Activated CD4-positive, alpha-beta T cell treated with anti-CD3 and anti-CD28 coated beads, Interleukin-2, amount 10 ng/mL, durations not matched to agents 7 days and 5 days (primary cell): Measurements from ENCODE around the gene NAGPA. TPM values are rescaled to one million over a fixed set of nuclear protein-coding genes. Genes with fewer than 3 reads are reported as not detected.

ENCODE experiments used
- CTCF ChIA-PET: fragments of 350-600 bp; sonication (Branson Sonifier 250); formaldehyde crosslinking; loops from one replicate; lab custom pipeline; 2021; ENCODE audit warnings: antibody characterized with exemption; lab: Charles Lee
- POLR2A ChIA-PET: fragments of 350-600 bp; sonication (Branson Sonifier 250); formaldehyde crosslinking; loops from one replicate; lab custom pipeline; 2021; ENCODE audit warnings: antibody characterized with exemption; lab: Charles Lee
- DNase-seq: peaks from one replicate; pipeline ENCODE4 v3.0.0-alpha.2; 2020
- H3K27ac Mint-ChIP-seq: one replicate; pipeline ENCODE4 v1.8.0; 2021; ENCODE audit warnings: mild to moderate bottlenecking, moderate library complexity, mixed read lengths
- H3K27me3 Mint-ChIP-seq: one replicate; pipeline ENCODE4 v1.8.0; 2021; ENCODE audit warnings: mixed read lengths
- H3K36me3 Mint-ChIP-seq: one replicate; pipeline ENCODE4 v1.8.0; 2021; ENCODE audit warnings: low read depth, mixed read lengths
- H3K4me1 Mint-ChIP-seq: one replicate; pipeline ENCODE4 v1.8.0; 2021; ENCODE audit warnings: mixed read lengths
- H3K4me3 Mint-ChIP-seq: one replicate; pipeline ENCODE4 v1.8.0; 2021; ENCODE audit warnings: mild to moderate bottlenecking, moderate library complexity, mixed read lengths
- H3K9me3 Mint-ChIP-seq: one replicate; pipeline ENCODE4 v1.8.0; 2021; ENCODE audit warnings: mixed read lengths
- total RNA-seq, 2 experiments: library from RNA; stranded (reverse); gene quantifications; one replicate each; pipeline ENCODE4 v1.2.3, GENCODE V29; 2021

The NAGPA gene
- total RNA-seq, 2 experiments from 2014 or later, result 16.8 to 18.8 TPM

DNA sequence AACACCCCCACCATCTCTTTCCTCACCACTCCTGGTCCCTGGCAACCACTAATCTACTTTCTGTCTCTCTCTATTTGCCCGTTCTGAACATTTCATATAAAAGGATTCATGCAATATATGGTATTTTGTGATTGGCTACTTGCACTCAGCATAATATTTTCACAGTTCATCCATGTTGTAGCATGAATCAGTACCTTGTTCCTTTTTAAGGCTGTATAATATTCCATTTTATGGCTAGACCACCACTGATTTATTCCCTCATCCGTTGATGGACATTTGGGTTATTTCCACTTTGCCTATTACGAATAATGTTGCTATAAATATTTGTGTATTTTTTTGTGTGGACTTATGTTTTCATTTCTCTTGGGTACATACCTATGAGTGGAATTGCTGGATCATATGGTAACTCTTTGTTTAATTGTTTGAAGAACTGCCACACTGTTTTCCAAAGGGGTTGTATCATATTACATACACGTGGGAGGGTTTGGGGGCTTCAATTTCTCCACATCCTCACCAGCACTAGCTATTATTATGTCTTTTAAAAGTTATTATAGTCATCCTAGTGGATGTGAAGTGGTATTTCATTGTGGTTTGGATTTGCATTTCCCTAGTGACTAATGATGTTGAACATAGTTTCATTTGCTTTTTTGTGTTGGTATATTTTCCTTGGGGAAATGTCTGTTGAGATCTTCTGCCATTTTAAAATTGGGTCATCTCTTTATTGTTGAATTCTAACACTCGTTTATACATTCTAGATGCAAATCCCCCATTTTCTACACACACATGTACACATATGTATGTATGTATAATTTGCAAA lies 49.4 kb downstream of the NAGPA start:
- Mint-ChIP-seq H3K27me3 (peaks cover 43% of the 10 kb centered on the region), H3K4me1 (no peaks in the 10 kb centered on the region), H3K27ac (no peak overlapping the region), H3K4me3 (no peak overlapping the region), H3K36me3 (no peaks in the 10 kb centered on the region), H3K9me3 (peaks cover 5% of the 10 kb centered on the region)
- no peak for DNase-seq
- POLR2A ChIA-PET, result no interaction called here
- CTCF ChIA-PET, result no interaction called here

- Mint-ChIP-seq H3K9me3 (peaks cover 5% of the 10 kb centered on the region), H3K27ac (no peak overlapping the region), H3K27me3 (peaks cover 26% of the 10 kb centered on the region), H3K4me3 (no peak overlapping the region), H3K36me3 (no peaks in the 10 kb centered on the region), H3K4me1 (no peaks in the 10 kb centered on the region)
- POLR2A ChIA-PET, result no interaction called here
- CTCF ChIA-PET, result interaction anchor here (0.6 kb wide), 1 partner anchor 978 kb away, joined by 3 read pairs; no protein-coding TSS in a partner anchor
- DNase-seq, result no peak
Measured at GRCh38 chr16:4982056-4982867, 51.5 kb downstream of the NAGPA start.

DNA sequence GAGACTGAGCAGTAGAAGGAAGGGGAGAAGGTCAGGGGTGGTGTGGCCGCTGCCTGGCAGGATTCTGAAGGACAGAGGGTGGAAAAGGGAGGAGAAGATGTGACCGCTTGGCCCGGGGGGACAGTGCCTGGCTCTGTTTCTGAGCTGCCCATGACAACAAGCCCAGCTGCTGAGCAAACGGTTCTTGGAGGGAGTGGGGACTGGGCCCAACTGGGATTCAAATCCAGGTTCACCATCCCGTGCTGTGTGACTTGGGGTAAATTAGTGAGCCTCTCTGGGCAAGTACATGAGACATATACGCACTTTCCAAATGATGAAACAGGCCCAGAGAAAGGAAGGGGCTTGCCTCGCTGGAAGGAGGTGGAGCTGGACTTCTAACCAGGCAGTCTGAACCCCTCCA lies 52.3 kb downstream of the NAGPA start:
- Mint-ChIP-seq H3K4me3 (no peak overlapping the region), H3K9me3 (peaks cover 5% of the 10 kb centered on the region), H3K27me3 (peaks cover 19% of the 10 kb centered on the region), H3K4me1 (no peaks in the 10 kb centered on the region), H3K27ac (no peak overlapping the region), H3K36me3 (no peaks in the 10 kb centered on the region)
- DNase-seq, result no peak
- POLR2A ChIA-PET, result no interaction called here
- CTCF ChIA-PET, result no interaction called here

DNA sequence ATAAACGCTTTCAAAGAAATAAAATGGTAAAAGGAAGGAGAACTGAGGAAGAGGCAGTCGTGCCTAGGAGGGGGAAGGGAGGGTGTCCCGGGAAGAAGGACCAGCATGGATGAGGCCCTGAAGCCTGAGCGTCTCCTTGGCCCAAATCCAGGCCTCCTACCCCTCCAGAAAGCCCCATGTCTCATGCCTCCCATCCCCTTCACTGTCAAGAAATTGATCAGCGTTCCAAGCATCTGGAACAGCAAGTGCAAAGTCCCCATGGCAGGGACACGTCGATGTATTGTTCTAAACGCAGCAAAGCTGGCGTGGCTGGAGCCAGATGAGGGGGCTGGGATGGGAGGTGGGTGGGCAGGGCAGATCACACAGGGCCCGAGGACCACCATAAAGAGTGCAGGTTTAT lies 53.0 kb downstream of the NAGPA start:
- Mint-ChIP-seq H3K27ac (no peak overlapping the region), H3K36me3 (no peaks in the 10 kb centered on the region), H3K9me3 (peaks cover 3% of the 10 kb centered on the region), H3K27me3 (peaks cover 12% of the 10 kb centered on the region), H3K4me3 (no peak overlapping the region), H3K4me1 (no peaks in the 10 kb centered on the region)
- CTCF ChIA-PET, result no interaction called here
- POLR2A ChIA-PET, result no interaction called here
- no peak for DNase-seq

GRCh38 chr16:4979736-4980660 lies 53.7 kb downstream of the NAGPA start:
- peaks cover 11% of the 10 kb centered on the region for H3K27me3 Mint-ChIP-seq
- H3K4me1 Mint-ChIP-seq, result no peaks in the 10 kb centered on the region
- no peak for DNase-seq
- ChIA-PET CTCF (no interaction called here), POLR2A (no interaction called here)
- H3K36me3 Mint-ChIP-seq, result no peaks in the 10 kb centered on the region
- peaks cover 3% of the 10 kb centered on the region for H3K9me3 Mint-ChIP-seq
- no peak overlapping the region for H3K27ac Mint-ChIP-seq
- H3K4me3 Mint-ChIP-seq, result no peak overlapping the region

- CTCF ChIA-PET, result no interaction called here
- no peak overlapping the region for H3K4me3 Mint-ChIP-seq
- H3K36me3 Mint-ChIP-seq, result no peaks in the 10 kb centered on the region
- DNase-seq, result no peak
- no peaks in the 10 kb centered on the region for H3K4me1 Mint-ChIP-seq
- H3K27me3 Mint-ChIP-seq, result peaks cover 7% of the 10 kb centered on the region
- no peak overlapping the region for H3K27ac Mint-ChIP-seq
- peaks cover 3% of the 10 kb centered on the region for H3K9me3 Mint-ChIP-seq
- POLR2A ChIA-PET, result no interaction called here
Measured at GRCh38 chr16:4979164-4979563, 54.6 kb downstream of the NAGPA start.

DNA sequence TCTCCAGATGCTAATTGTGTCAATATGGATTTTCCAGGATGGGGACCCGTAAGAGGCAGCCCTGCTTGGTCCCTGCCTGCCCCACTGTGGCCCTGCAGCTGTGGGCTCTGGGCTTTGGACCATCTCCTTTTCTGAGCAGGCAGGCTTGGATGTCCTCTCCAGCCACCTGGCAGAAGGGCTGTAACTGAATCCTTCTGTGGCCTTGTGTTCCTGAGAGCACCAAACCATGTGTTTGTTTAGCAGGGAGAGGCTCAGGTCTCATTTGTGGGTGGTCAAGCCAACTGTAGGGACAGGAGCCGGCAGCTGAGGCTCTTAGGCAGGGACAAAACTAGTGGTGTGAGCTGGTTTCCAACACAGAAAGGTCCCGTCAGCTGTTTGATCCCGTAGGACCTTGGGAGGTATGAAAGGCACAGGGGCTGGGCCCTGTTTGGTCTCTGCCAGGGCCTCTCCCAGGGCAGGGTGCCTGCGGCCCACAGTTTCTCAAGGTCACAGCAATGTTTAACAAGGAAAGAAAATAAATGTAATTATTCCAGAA lies 57.1 kb downstream of the NAGPA start:
- POLR2A ChIA-PET, result no interaction called here
- Mint-ChIP-seq H3K27ac (no peak overlapping the region), H3K4me1 (peaks cover 13% of the 10 kb centered on the region), H3K9me3 (peaks cover 4% of the 10 kb centered on the region), H3K36me3 (peaks cover 4% of the 10 kb centered on the region), H3K27me3 (peaks cover 4% of the 10 kb centered on the region), H3K4me3 (no peak overlapping the region)
- no peak for DNase-seq
- CTCF ChIA-PET, result no interaction called here

- Mint-ChIP-seq H3K36me3 (peaks cover 4% of the 10 kb centered on the region), H3K27ac (no peak overlapping the region), H3K4me3 (no peak overlapping the region), H3K27me3 (peaks cover 4% of the 10 kb centered on the region), H3K9me3 (peaks cover 6% of the 10 kb centered on the region), H3K4me1 (peaks cover 13% of the 10 kb centered on the region)
- ChIA-PET POLR2A (no interaction called here), CTCF (no interaction called here)
- no peak for DNase-seq
Measured at GRCh38 chr16:4976079-4976478, 57.7 kb downstream of the NAGPA start.

Other genes starting within 250 kb of the NAGPA start
- gene SEPTIN12, start 245.6 kb downstream of the NAGPA start, total RNA-seq, result not detected
- gene SMIM22, start 238.6 kb downstream of the NAGPA start, total RNA-seq, result not detected
- 1 to 10 TPM; 9.0 to 9.6 TPM for gene ROGDI, start 231.3 kb downstream of the NAGPA start, total RNA-seq
- 100 to 1,000 TPM; 101 to 104 TPM for gene GLYR1, start 186.6 kb downstream of the NAGPA start, total RNA-seq
- gene UBN1, start 186.5 kb downstream of the NAGPA start, total RNA-seq, result 10 to 100 TPM; 38.2 to 38.3 TPM
- gene PPL, start 96.8 kb downstream of the NAGPA start, total RNA-seq, result not detected
- not detected for gene SEC14L5, start 75.6 kb downstream of the NAGPA start, total RNA-seq
- not detected for gene C16orf89, start 32.0 kb upstream of the NAGPA start, total RNA-seq
- 10 to 100 TPM; 24.5 to 26.0 TPM for gene ALG1, start 37.9 kb upstream of the NAGPA start, total RNA-seq
- gene EEF2KMT, start 63.9 kb upstream of the NAGPA start, total RNA-seq, result 1 to 10 TPM; 7.4 to 7.6 TPM